GM12878 (cell line): Measurements from ENCODE around the gene PC. TPM values are rescaled to one million over a fixed set of nuclear protein-coding genes. Genes with fewer than 3 reads are reported as not detected.
A peak's percentile ranks its signal among the peaks of the same experiment; 100 is the strongest.

ENCODE experiments used
- ATF7 ChIP-seq: fragments of 450-650 bp; IDR thresholded peaks from 2 replicates; pipeline ENCODE4 v1.6.1; 2016; ENCODE audit warnings: low read depth, mild to moderate bottlenecking
- ETV6 ChIP-seq, 2 experiments: fragments of 450-650 bp in 1 of 2; IDR thresholded peaks in 1 of 2; conservative IDR thresholded peaks in 1 of 2; 2 replicates each; pipeline ENCODE4 v1.6.1; 2014; ENCODE audit warnings: antibody characterized with exemption in 1 of 2, borderline replicate concordance in 1 of 2, low read depth in 1 of 2, mild to moderate bottlenecking in 1 of 2, moderate library complexity in 1 of 2
- MEF2A ChIP-seq: IDR thresholded peaks from 2 replicates; pipeline ENCODE4 v1.6.1; 2011; ENCODE audit warnings: low read depth, mild to moderate bottlenecking, low read length, moderate library complexity; ENCODE audit not compliant: insufficient read depth
- NR2F1 ChIP-seq: fragments of 450-650 bp; conservative IDR thresholded peaks from 2 replicates; pipeline ENCODE4 v1.6.1; 2017; ENCODE audit warnings: mild to moderate bottlenecking
- RBBP5 ChIP-seq: fragments of 200-600 bp; sonication (generic); conservative IDR thresholded peaks from 2 replicates; pipeline ENCODE4 v1.6.1; 2016
- RFX5 ChIP-seq: IDR thresholded peaks from 2 replicates; pipeline ENCODE4 v1.6.1; 2011; ENCODE audit warnings: low read depth, low read length, improper control_type of control experiment
- SREBF2 ChIP-seq: IDR thresholded peaks from 2 replicates; pipeline ENCODE4 v1.6.1; 2012; ENCODE audit warnings: mild to moderate bottlenecking, low read length
- SUZ12 ChIP-seq: fragments of 200-600 bp; sonication (generic); IDR thresholded peaks from one replicate; pipeline ENCODE4 v1.6.1; 2018; ENCODE audit warnings: antibody characterized with exemption, mild to moderate bottlenecking; ENCODE audit not compliant: unreplicated experiment
- ZBTB33 ChIP-seq: fragments of 450-650 bp; IDR thresholded peaks from 2 replicates; pipeline ENCODE4 v1.6.1; 2017; ENCODE audit warnings: mild to moderate bottlenecking
- ZBTB40 ChIP-seq: fragments of 450-650 bp; IDR thresholded peaks from 2 replicates; pipeline ENCODE4 v1.6.1; 2016; ENCODE audit warnings: mild to moderate bottlenecking, moderate library complexity, borderline replicate concordance
- polyA plus RNA-seq, 11 experiments: library from polyadenylated mRNA; depleted of rRNA in 4 of 11; unstranded in 6 of 11; stranded (reverse) in 5 of 11; fragments of >200 nt; fragmentation: Nextera tagmentation in 4 of 11; fragmentation: Illumina TruSeq in 1 of 11; extraction: Ambion mirVana in 4 of 11; extraction: Trizol in 1 of 11; gene quantifications; 1 replicate in 1 of 11; 2 replicates in 10 of 11; pipeline versions ENCODE4 v1.2.1 to v1.2.3, GENCODE V29; 2011 to 2016; ENCODE audit warnings: inconsistent platforms in 2 of 11, missing spikeins in 2 of 11, low read depth in 1 of 11
- total RNA-seq, 4 experiments: library from RNA; depleted of rRNA in 3 of 4; stranded (reverse); fragments of >200 nt in 3 of 4; fragmentation: Illumina TruSeq in 1 of 4; extraction: Trizol in 1 of 4; gene quantifications; 2 replicates each; pipeline versions ENCODE4 v1.2.1 to v1.2.3, GENCODE V29; 2013 to 2021

The PC gene
- total and polyA plus RNA-seq, 10 of the 15 experiments (the other 5 are each of a cell fraction or from before 2014, with no cell fraction given): 0.22 to 10.3 (median 4.5) TPM

GRCh38 chr11:66891851-66892660 lies 66.1 kb downstream of the PC start (continued):
- TF ChIP-seq SUZ12 (no peak), RBBP5 (no peak), MEF2A (peak; percentile 69; the same call in 1 of the 2 replicates), ATF7 (peak; percentile 61; the same call in 1 of the 2 replicates), ZBTB33 (peak; percentile 7; the same call in 1 of the 2 replicates), ETV6 (conservative IDR thresholded peaks at IDR 0.05 in 1 of 2, IDR thresholded peaks at IDR 0.05 in 1 of 2; ENCODE audit: borderline replicate concordance in 1 of 2, low read depth in 1 of 2) (peak in 1 of 2 experiments; percentile 70; a peak in 2 of 4 replicates), RFX5 (no peak), NR2F1 (peak; percentile 46), ZBTB40 (no peak), SREBF2 (no peak)
